Activated T-cell treated with anti-CD3 and anti-CD28 coated beads, Interleukin-2, amount 50 U/mL, for 72 hours (primary cell): ENCODE measurements around the gene AHCYL2. TPM values are rescaled to one million over a fixed set of nuclear protein-coding genes. Genes with fewer than 3 reads are reported as not detected.
"Not testable (repeated sequence)": the region's sequence is repeated elsewhere in the genome, so short reads cannot be mapped to it uniquely, and the experiment has no call there.

ENCODE experiments used
- ATAC-seq, 2 donors: fragments of 150-1000 bp; cut with Tn5 transposase; replicated peaks in 1 of 2; 2 replicates each; pipeline ENCODE4 v1.10.0; 2021; ENCODE audit warnings: moderate library complexity in 2 of 2, mild to moderate bottlenecking in 1 of 2
- DNase-seq, 2 donors: peaks; one replicate each; pipeline ENCODE4 v3.0.0; 2021 to 2022; ENCODE audit warnings: mixed read lengths in 1 of 2
- H3K27ac Mint-ChIP-seq: one replicate; pipeline ENCODE4 v1.8.0; 2022; ENCODE audit warnings: mild to moderate bottlenecking, moderate library complexity, mixed read lengths
- H3K27me3 Mint-ChIP-seq: one replicate; pipeline ENCODE4 v1.8.0; 2022; ENCODE audit warnings: low read depth, mixed read lengths
- H3K36me3 Mint-ChIP-seq, 2 donors: one replicate each; pipeline ENCODE4 v1.8.0; 2022; ENCODE audit warnings: mixed read lengths in 2 of 2, mild to moderate bottlenecking in 1 of 2; ENCODE audit not compliant: insufficient read depth in 2 of 2
- H3K4me1 Mint-ChIP-seq: one replicate; pipeline ENCODE4 v1.8.0; 2022; ENCODE audit warnings: low read depth, mixed read lengths
- H3K4me3 Mint-ChIP-seq, 2 donors: one replicate each; pipeline ENCODE4 v1.8.0; 2022; ENCODE audit warnings: mild to moderate bottlenecking in 2 of 2, mixed read lengths in 2 of 2, moderate library complexity in 2 of 2
- H3K9me3 Mint-ChIP-seq, 2 donors: one replicate each; pipeline ENCODE4 v1.8.0; 2022; ENCODE audit warnings: mixed read lengths in 2 of 2
- total RNA-seq, 2 donors: library from RNA; stranded (reverse); gene quantifications; one replicate each; pipeline ENCODE4 v1.2.3, GENCODE V29; 2022

The AHCYL2 gene
- total RNA-seq, 2 donors from 2014 or later: 40.8 to 44.8 TPM

DNA sequence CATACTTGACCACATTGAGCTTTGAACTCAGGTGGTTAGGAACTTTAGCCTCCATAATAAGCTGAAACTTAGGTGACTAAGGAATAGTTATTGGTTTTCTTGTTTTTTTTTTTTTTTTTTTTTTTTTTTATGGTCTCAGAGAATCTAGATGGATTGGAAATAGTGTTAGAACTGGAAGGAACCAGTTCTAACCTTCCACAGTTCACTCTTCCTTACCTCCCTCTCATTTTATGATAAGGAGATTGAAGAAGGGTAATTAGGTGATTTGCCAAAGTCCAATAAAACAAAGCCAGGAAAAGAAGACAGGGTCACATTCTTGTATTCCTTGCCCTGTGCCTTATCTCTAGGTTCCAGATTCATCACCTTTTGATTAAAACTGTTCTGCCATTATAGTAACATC is 137.7 kb downstream of the AHCYL2 start:
- no peak for ATAC-seq
- H3K4me3 Mint-ChIP-seq: no peak overlapping the region
- peaks cover 27% of the 10 kb centered on the region for H3K4me1 Mint-ChIP-seq
- DNase-seq: no peak
- no peak overlapping the region for H3K27ac Mint-ChIP-seq
- no peaks in the 10 kb centered on the region for H3K9me3 Mint-ChIP-seq
- H3K36me3 Mint-ChIP-seq: no peaks in the 10 kb centered on the region
- no peaks in the 10 kb centered on the region for H3K27me3 Mint-ChIP-seq

DNA sequence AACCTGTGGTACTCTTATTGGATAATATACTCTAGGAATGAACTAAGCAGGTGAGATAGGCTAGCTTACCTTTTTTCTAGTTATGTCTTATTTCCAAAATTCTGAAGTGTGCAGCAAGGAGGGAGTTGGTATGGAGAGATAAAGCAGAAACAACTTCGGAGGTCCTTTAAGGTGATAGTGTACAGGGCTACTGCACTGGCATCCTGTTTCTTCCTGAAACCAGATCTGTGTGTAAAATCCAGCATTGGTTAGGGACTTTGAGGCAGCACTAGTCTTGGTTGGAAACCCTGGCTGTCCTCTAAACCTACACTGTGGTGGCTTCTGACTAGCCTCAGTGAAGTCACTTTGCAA is 142.5 kb downstream of the AHCYL2 start:
- Mint-ChIP-seq H3K9me3 (no peaks in the 10 kb centered on the region), H3K36me3 (no peaks in the 10 kb centered on the region), H3K4me3 (peak overlapping the region; percentile 71 to 82), H3K4me1 (peaks cover 59% of the 10 kb centered on the region), H3K27me3 (no peaks in the 10 kb centered on the region), H3K27ac (peak overlapping the region; percentile 86)
- ATAC-seq: no peak
- no peak for DNase-seq

DNA sequence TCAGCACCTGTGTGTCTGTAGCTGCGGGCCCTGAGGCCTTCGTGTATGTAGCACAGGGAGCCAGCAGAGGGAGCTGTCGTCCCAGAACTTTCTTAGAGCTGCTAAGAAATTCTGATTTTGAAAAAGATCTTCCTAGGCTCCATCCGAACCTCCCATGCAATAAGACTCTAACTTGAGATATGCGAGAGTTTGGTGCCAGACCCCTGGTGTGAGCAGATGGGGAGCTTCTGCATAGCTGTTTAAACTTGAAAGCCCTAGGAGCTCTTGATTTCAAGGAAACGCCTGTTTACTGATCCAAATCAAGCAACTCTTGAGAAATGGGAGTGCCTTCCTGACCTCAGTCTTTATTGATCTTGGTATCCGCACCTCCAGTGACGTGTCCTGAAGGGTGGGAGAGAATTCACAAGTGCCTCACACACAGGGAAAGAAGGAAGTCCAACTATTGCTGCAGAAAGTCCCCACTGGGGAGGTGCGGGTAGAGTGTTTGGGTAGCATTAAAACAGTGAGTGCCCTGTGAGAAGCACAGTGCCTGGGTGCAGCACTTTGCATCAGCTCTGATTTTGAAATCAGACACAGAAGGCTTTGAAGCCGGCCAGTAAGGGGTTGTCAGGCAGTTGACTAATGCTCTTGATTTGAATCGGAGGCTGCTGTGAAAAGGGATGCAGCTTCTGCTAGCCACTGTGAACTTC is 143.0 kb downstream of the AHCYL2 start:
- DNase-seq (peak; percentile 85 to 86), ATAC-seq (peak; percentile 92 to 93)
- peak overlapping the region; percentile 71 to 82 for H3K4me3 Mint-ChIP-seq
- H3K9me3 Mint-ChIP-seq: no peaks in the 10 kb centered on the region
- H3K4me1 Mint-ChIP-seq: peaks cover 64% of the 10 kb centered on the region
- H3K27me3 Mint-ChIP-seq: no peaks in the 10 kb centered on the region
- peak overlapping the region; percentile 86 for H3K27ac Mint-ChIP-seq
- no peaks in the 10 kb centered on the region for H3K36me3 Mint-ChIP-seq

DNA sequence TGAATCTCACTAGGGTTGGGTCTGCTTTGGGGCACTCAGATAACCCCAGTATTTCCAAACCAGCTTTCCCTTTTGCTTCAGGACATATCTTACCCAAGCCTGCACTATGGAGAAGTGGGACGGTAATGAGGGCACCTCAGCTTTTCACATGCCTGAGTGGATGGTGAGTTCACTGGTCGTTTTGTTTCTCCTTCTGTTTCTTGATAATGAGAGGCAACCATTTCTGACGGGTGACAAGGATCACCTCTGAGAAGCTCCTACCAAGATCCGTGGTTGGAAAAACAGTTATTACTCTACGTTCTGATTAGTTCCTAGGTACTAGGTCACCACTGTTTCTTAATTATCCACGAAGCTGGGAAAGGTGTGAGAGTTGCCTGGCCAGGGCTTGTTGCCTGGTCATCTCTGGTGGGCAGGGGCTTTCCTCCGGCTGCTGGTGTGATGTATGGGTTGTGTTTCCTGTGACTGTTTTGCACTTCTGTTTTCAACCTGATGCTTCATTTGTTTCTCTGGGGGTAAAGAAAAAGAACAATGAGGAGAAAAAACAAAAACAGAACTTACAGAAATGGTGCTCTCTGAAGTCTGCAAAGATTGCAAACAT is 143.7 kb downstream of the AHCYL2 start:
- Mint-ChIP-seq H3K36me3 (no peaks in the 10 kb centered on the region), H3K27ac (peak overlapping the region; percentile 86), H3K27me3 (no peaks in the 10 kb centered on the region), H3K4me1 (peaks cover 70% of the 10 kb centered on the region), H3K4me3 (peak overlapping the region; percentile 71 to 82), H3K9me3 (no peaks in the 10 kb centered on the region)
- peak; percentile 31 to 43 for ATAC-seq
- DNase-seq: peak; percentile 53 to 62

DNA sequence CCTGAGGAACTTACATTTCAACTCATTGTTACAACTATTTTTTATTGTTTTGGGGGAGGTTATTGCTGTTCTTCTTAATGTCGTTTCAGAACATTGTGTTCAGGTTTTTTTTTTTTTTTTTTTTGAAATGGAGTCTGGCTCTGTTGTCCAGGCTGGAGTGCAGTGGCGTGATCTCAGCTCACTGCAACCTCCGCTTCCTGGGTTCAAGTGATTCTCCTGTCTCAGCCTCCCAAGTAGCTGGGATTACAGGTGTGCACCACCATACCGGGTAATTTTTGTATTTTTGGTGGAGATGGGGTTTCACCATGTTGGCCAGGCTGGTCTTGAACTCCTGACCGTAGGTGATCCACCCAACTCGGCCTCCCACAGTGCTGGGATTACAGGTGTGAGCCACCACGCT is 144.6 kb downstream of the AHCYL2 start:
- DNase-seq, H3K36me3 Mint-ChIP-seq, H3K27me3 Mint-ChIP-seq, ATAC-seq, H3K9me3 Mint-ChIP-seq: not testable (repeated sequence)
- Mint-ChIP-seq H3K27ac (peak overlapping the region; percentile 86), H3K4me3 (peak overlapping the region; percentile 71 to 82), H3K4me1 (peaks cover 79% of the 10 kb centered on the region)

DNA sequence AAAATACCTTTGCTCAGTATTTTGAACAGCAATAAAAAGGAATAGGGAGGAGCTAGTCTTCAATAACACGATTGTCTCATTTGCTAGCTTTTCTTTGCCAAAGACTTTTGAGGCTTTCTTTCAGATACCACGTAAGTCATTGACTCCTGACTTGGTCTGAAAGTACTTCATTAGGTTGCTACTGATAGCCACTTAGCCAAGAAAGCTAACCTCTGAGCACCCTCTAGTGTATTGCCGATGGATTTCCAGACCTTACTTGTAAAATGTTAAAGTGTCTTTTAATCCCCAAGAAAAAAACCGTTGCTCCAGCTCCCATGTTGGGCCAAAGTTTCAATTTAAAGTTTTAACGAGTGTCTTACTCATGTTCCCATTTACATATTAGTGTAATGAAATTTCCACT is 146.0 kb downstream of the AHCYL2 start:
- DNase-seq (no peak), ATAC-seq (no peak)
- Mint-ChIP-seq H3K27ac (no peak overlapping the region), H3K36me3 (no peaks in the 10 kb centered on the region), H3K9me3 (no peaks in the 10 kb centered on the region), H3K27me3 (no peaks in the 10 kb centered on the region), H3K4me1 (peaks cover 80% of the 10 kb centered on the region), H3K4me3 (peak overlapping the region in 1 of 2 donors; percentile 50)

DNA sequence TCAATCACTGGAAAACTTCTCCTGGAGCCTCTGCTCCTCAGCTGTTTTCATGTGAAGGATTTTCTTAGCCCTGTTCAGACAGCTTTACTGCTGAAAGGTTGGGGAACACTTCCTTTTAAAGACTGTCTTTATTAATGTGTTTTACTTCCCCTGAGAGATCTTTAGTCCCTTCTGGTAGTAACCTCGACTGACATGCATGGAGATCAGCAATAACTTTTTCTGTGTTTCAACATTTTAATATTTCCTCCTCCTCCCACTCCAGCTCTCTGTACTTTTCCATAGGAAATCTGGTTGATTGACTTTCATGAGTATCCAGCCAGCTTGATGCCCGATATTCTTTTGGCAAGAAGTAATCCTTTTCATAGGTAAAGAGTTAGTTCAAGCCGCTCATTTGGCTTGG is 146.7 kb downstream of the AHCYL2 start:
- Mint-ChIP-seq H3K27me3 (no peaks in the 10 kb centered on the region), H3K27ac (no peak overlapping the region), H3K36me3 (no peaks in the 10 kb centered on the region), H3K4me1 (peaks cover 81% of the 10 kb centered on the region), H3K4me3 (peak overlapping the region in 1 of 2 donors; percentile 50), H3K9me3 (no peaks in the 10 kb centered on the region)
- ATAC-seq (no peak), DNase-seq (no peak)

DNA sequence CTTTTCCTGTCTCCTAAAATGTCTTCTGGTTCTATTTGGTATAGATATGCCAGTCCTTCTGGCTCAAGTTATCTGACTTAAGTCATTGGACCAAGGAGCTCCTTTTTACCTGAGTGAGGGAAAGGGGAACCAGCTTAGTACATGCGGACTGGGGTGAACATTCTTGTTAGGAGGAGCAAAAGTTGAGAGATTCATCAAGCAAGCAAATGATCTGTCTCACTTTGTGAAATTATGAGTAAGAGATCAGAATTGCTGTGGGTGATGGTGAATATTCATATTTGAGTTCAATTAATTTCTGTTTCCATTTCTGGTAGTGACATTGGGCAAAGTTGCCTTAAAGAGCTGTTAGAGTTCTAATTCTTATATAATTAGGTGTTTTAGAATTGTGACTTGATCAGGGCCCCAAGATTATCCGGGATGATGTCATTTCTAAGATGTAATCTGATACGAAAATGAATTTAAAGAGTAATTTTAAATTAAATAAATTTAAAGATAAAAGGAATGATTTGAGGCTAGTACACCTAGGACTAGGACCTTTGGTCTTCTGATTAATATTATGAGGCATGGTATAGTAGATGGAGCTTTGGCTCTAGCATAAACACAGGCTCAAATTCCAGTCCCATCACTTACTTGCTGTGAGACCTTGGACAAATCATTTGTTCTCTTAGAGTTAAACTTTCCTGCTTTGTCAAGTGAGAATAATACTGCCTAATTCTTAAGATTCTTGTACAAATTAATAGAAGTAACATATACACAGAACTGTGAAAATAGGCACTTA is 149.0 kb downstream of the AHCYL2 start:
- Mint-ChIP-seq H3K27me3 (no peaks in the 10 kb centered on the region), H3K9me3 (no peaks in the 10 kb centered on the region), H3K36me3 (no peaks in the 10 kb centered on the region), H3K4me1 (peaks cover 70% of the 10 kb centered on the region), H3K4me3 (peak overlapping the region in 1 of 2 donors; percentile 52), H3K27ac (no peak overlapping the region)
- peak; percentile 47 to 63 for ATAC-seq
- no peak for DNase-seq

DNA sequence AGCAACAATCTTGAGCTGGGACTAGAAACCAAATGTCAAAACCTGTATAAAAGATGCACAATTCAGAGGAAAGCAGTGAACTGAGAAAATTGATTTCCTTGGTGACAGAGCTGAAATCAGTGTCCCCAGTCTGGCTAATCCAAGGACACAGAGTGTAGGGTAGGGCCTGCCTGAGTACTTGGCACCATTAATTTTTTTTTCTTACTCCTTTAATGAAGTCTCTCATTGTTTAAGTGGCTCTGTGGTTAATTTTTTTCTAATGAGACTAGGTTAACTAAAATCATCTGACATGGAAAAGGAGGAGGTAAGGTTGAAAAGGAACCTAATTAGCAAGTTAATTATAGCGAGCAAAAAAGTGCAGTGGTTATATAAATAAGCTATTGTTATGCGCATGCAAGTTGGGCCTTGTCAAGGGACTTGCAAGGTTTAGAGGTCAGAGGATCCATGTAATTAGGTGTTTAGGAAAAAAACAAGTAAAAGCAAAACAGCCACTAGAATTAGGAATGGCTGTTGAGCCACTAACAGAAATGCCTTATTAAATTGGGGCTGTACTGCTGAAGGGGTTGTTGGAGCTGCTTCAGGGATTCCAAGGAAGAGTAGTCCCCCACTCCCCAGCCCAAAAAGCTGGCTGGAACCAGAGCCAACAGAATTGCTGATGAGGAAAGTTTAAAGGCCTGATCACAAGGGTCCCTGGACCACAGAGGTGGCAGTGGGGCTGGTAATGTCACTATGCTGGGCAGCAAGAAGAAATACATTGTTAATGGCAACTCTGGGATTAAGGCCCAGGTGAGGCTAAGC is 150.5 kb downstream of the AHCYL2 start:
- no peak overlapping the region for H3K27ac Mint-ChIP-seq
- DNase-seq (no peak), ATAC-seq (no peak)
- H3K4me1 Mint-ChIP-seq: peaks cover 56% of the 10 kb centered on the region
- H3K27me3 Mint-ChIP-seq: no peaks in the 10 kb centered on the region
- H3K4me3 Mint-ChIP-seq: no peak overlapping the region
- no peaks in the 10 kb centered on the region for H3K36me3 Mint-ChIP-seq
- H3K9me3 Mint-ChIP-seq: no peaks in the 10 kb centered on the region

DNA sequence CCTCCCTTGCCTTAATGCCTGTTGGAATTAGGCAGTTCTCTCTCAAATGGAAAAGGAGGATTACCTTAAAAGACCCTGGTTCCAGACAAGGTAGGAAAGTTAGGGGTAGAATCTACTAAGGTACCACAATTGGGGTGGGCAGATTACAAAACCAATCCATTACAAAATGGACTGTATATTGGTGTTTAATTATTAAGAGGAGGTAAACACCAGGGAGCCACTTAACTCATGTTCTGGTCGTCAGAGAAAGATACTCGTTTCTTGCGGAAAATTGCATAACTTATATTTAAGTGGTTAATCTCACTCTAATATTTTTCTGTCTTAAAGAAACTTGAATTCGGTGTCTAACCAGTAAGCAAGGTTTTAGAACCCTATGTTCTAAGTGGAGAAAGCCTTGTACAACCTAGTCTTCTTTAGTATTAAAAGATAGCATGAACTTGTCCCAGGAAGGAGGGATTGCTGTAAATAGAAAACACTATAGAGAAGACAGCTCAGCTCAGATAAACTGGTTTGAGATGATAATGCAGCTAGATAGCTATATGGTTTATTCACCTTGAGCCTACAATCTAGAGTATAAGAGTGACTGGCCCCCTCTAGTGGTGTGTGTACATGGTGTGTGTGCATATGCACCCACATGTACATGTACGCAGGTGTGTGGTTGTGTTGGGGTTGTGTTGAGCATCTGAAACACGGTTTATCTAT is 151.4 kb downstream of the AHCYL2 start:
- no peaks in the 10 kb centered on the region for H3K9me3 Mint-ChIP-seq
- DNase-seq (peak; percentile 70 to 75), ATAC-seq (peak; percentile 86 to 90)
- H3K36me3 Mint-ChIP-seq: no peaks in the 10 kb centered on the region
- peak overlapping the region in 1 of 2 donors; percentile 81 for H3K4me3 Mint-ChIP-seq
- no peak overlapping the region for H3K27ac Mint-ChIP-seq
- H3K4me1 Mint-ChIP-seq: peaks cover 49% of the 10 kb centered on the region
- no peaks in the 10 kb centered on the region for H3K27me3 Mint-ChIP-seq

DNA sequence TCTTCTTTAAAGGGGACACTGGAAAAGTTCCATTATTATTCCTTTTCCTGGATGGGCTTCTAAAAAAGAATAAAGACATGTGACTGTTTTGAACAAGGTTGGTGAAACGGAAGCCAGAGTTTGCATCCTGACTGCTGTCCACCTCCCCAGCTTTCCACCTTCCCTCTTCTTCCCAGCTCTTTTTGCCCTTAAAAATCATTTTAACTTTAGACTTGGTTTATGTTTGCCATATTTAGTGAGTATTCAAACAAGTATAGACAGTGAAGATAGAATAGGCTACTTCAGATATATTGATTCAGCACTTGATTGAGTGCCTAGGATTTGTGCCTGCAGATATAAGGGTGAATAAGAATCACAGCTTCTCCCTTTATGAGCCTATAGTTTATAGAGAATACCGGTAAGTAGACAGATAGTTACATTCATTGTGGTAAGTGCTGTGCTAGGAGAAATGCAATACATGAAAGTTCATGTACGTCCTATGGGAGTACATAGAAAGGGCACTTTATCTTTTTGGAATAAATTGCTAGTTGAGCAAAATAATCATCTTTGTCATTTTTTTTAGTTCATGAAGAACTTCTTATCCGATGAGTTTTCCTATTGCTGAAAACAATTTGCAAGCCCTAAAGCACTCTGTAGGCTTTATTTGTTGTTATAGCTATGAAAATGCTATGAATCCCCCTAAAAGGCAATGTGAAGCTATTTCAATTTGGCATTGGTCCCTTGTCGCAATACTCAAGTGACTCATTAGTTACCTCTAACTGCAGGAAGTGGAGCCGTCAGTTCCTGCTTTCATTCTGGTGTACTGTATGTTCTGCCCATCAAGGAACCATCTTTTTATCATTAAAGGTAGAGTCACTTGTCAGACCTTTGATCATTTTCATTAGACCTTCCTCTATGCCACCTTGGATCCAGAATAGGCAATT is 152.2 kb downstream of the AHCYL2 start:
- Mint-ChIP-seq H3K36me3 (peaks cover 0 to 3% of the 10 kb centered on the region in 2 donors), H3K27me3 (no peaks in the 10 kb centered on the region), H3K9me3 (no peaks in the 10 kb centered on the region), H3K4me1 (peaks cover 49% of the 10 kb centered on the region), H3K27ac (peak overlapping the region; percentile 73), H3K4me3 (peak overlapping the region in 1 of 2 donors; percentile 81)
- DNase-seq (peak; percentile 21 to 29), ATAC-seq (peak; percentile 65 to 72)
